Uterus (tissue), 4 donors: ENCODE measurements around the gene RASA3. TPM values are rescaled to one million over a fixed set of nuclear protein-coding genes. Genes with fewer than 3 reads are reported as not detected.
A peak's percentile ranks its signal among the peaks of the same experiment; 100 is the strongest.

Experiments
- DNase-seq, 2 donors: peaks; one replicate each; pipeline ENCODE4 v3.0.0-alpha.2; 2019 to 2020
- H3K27ac ChIP-seq, 2 donors: fragments of 200-600 bp; sonication (generic); 1 replicate in 1 of 2; 2 replicates in 1 of 2; pipeline ENCODE4 v1.5.1; 2016 to 2018
- H3K27me3 ChIP-seq, 2 donors: fragments of 200-600 bp; sonication (generic); one replicate each; pipeline ENCODE4 v1.5.1; 2018 to 2019; ENCODE audit warnings: control low read depth in 1 of 2
- H3K36me3 ChIP-seq, 2 donors: fragments of 200-600 bp; sonication (generic); one replicate each; pipeline ENCODE4 v1.5.1; 2019; ENCODE audit warnings: control low read depth in 1 of 2
- H3K4me1 ChIP-seq, 2 donors: fragments of 200-600 bp; sonication (generic); one replicate each; pipeline ENCODE4 v1.5.1; 2018 to 2019; ENCODE audit warnings: control low read depth in 1 of 2
- H3K4me3 ChIP-seq, 2 donors: fragments of 200-600 bp; sonication (generic); 1 replicate in 1 of 2; 2 replicates in 1 of 2; pipeline ENCODE4 v1.5.1; 2018 to 2019; ENCODE audit warnings: mild to moderate bottlenecking in 1 of 2
- H3K9me3 ChIP-seq, 2 donors: fragments of 200-600 bp; sonication (generic); one replicate each; pipeline ENCODE4 v1.5.1; 2019; ENCODE audit warnings: control low read depth in 1 of 2
- CTCF ChIP-seq, 4 experiments: fragments of 200-600 bp in 2 of 4; fragments of 450-650 bp in 2 of 4; sonication (generic) in 2 of 4; IDR thresholded peaks; one replicate each; pipeline ENCODE4 v1.5.1; 2016 to 2019; ENCODE audit warnings: antibody characterized with exemption in 4 of 4, mild to moderate bottlenecking in 2 of 4, moderate library complexity in 1 of 4
- POLR2A ChIP-seq, 2 donors: fragments of 450-650 bp; IDR thresholded peaks; one replicate each; pipeline ENCODE4 v1.6.1; 2016; ENCODE audit warnings: antibody characterized with exemption in 2 of 2, mild to moderate bottlenecking in 1 of 2, moderate library complexity in 1 of 2
- intact Hi-C: fragments of 100-400 bp; cut with DNase I; formaldehyde crosslinking; loops from one replicate; pipeline ENCODE4 v1.15.1; 2023; ENCODE audit warnings: low total_unique reads
- total RNA-seq, 4 donors: library from RNA; depleted of rRNA in 3 of 4; stranded (reverse); fragments of >200 nt in 3 of 4; gene quantifications; one replicate each; pipeline versions ENCODE4 v1.1.0 to v1.2.4, GENCODE V29; 2014 to 2023
- donor health status: DM: yes; HTN: yes; CAD: no.

The RASA3 gene
- total RNA-seq, 4 donors from 2014 or later: 8.5 to 31.6 (median 17.2) TPM

- no peak for DNase-seq
- no peak overlapping the region for H3K27ac ChIP-seq
- H3K4me1 ChIP-seq: peaks cover 4% of the 10 kb centered on the region in 2 donors
- no peaks in the 10 kb centered on the region for H3K9me3 ChIP-seq
- no peak overlapping the region for H3K4me3 ChIP-seq
- no peaks in the 10 kb centered on the region for H3K36me3 ChIP-seq
- TF ChIP-seq POLR2A (IDR thresholded peaks at IDR 0.05) (no peak), CTCF (IDR thresholded peaks at IDR 0.05) (no peak)
- H3K27me3 ChIP-seq: no peaks in the 10 kb centered on the region
- intact Hi-C loops: no loop called here
Observed at GRCh38 chr13:113950451-113951245, 181.8 kb downstream of the RASA3 start.

DNA sequence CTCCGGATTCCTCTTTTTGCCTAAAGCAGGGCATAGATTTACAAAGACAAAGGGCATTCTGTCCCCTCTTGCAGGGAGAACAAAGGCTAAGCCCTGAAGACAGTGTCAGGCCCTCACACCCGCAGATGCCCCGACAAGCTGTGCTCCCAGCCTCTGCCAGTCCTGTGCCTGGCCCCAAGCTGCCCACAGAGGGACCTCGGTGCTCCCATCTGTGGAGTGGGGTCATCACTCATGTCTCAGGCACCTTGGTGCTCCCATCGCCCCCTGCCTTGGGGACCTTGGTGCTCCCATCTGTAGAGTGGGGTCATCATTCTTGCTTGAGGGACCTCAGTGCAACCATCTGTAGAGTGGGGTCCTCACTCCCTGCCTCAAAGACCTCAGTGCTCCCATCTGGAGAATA, 182.9 kb downstream of the RASA3 start:
- Histone ChIP-seq H3K4me3 (no peak overlapping the region), H3K27ac (no peak overlapping the region), H3K27me3 (no peaks in the 10 kb centered on the region), H3K9me3 (no peaks in the 10 kb centered on the region), H3K36me3 (no peaks in the 10 kb centered on the region), H3K4me1 (peaks cover 4% of the 10 kb centered on the region in 2 donors)
- no peak for TF ChIP-seq CTCF (IDR thresholded peaks at IDR 0.05)
- no peak for TF ChIP-seq POLR2A (IDR thresholded peaks at IDR 0.05)
- intact Hi-C loops: loop anchor here (5.0 kb wide), 1 partner anchor 132 kb away; no protein-coding TSS in a partner anchor
- no peak for DNase-seq

DNA sequence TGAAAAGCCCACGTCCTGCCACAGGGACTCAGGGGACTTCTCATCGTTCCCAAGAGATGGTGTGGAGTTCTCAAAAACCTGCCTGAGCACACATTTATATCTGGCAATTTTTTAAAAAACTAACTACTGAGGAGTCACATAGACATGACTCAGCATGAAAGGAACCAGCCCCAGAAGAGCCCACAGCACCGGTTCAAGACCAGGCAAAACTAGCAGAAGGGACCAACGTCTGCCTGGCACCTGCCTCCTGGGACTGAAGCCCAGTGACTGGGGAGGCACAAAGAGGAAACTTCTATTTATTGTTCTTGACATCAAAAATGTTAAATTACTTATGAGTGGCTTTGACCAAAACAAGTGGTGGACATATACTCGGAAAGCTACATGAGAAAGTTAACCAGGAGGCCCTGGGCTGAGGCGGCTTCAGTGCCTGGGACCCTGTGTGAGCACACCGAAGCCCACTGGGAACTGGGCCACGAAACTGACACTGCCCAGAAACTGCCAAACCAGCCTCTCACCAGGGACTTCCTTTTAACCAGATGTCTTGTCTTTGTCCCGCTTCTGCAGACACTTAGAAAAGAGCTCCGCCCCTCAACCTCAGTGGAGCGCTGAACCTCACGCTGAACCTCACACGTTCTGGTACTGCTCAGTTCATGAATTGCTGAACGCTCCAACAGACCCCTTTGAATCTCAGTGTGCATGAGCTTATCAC, 184.2 kb downstream of the RASA3 start:
- Histone ChIP-seq H3K9me3 (no peaks in the 10 kb centered on the region), H3K27me3 (no peaks in the 10 kb centered on the region), H3K27ac (no peak overlapping the region), H3K36me3 (no peaks in the 10 kb centered on the region), H3K4me1 (peaks cover 4% of the 10 kb centered on the region in 2 donors), H3K4me3 (no peak overlapping the region)
- TF ChIP-seq POLR2A (IDR thresholded peaks at IDR 0.05) (no peak), CTCF (IDR thresholded peaks at IDR 0.05) (no peak)
- intact Hi-C loops: loop anchor here (5.0 kb wide), 1 partner anchor 131 kb away; no protein-coding TSS in a partner anchor
- no peak for DNase-seq

DNA sequence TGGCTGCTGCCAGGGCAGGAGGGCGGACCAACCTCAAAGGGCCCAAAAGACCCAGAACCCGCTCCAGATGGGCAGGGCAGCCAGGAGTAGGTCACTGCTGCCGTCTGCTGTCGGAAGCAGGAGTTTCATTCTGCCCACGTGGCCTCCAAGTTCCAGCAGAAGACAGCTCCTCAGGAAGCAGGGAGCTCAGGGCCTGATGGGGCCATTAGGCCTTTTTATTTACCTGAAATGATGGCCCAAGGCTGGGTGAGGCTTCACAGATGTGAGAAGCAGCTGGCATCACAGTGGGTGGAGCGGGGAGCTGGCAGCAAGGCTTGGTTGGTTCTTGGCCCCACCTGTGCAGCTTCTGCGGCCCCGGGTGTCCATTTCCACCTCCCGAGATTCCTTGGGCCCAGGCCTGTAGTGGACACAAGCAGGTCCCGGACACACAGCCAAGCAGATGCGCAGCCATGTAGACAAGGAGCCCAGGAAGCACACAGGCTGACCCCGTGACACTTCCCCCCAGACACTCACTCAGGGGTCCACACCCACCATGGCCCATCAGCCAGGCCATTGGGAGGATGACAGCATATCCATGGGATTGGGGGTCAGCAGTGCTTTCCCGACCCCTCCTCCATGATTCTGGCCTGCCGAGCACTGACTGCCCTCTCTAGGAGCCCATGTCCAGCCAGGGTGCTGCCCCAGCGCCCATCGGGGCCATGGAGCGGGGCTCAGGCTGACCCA, 185.0 kb downstream of the RASA3 start:
- Histone ChIP-seq H3K4me3 (no peak overlapping the region), H3K27me3 (no peaks in the 10 kb centered on the region), H3K4me1 (peaks cover 4% of the 10 kb centered on the region in 2 donors), H3K27ac (peak overlapping the region; percentile 5 to 44), H3K9me3 (no peaks in the 10 kb centered on the region), H3K36me3 (no peaks in the 10 kb centered on the region)
- peak; percentile 78 to 82 for DNase-seq
- intact Hi-C loops: loop anchor here (5.0 kb wide), 1 partner anchor 130 kb away; no protein-coding TSS in a partner anchor
- peak; percentile 86 to 94 (median 92) for TF ChIP-seq CTCF (IDR thresholded peaks at IDR 0.05)
- peak in 1 of 2 donors; percentile 17 for TF ChIP-seq POLR2A (IDR thresholded peaks at IDR 0.05)
